ENCODE data around the gene IRX2.

The IRX2 gene

GRCh38 chr5:2750758-2751464 is 566 bp downstream of the IRX2 start:
- TF ChIP-seq, protein P1, sequence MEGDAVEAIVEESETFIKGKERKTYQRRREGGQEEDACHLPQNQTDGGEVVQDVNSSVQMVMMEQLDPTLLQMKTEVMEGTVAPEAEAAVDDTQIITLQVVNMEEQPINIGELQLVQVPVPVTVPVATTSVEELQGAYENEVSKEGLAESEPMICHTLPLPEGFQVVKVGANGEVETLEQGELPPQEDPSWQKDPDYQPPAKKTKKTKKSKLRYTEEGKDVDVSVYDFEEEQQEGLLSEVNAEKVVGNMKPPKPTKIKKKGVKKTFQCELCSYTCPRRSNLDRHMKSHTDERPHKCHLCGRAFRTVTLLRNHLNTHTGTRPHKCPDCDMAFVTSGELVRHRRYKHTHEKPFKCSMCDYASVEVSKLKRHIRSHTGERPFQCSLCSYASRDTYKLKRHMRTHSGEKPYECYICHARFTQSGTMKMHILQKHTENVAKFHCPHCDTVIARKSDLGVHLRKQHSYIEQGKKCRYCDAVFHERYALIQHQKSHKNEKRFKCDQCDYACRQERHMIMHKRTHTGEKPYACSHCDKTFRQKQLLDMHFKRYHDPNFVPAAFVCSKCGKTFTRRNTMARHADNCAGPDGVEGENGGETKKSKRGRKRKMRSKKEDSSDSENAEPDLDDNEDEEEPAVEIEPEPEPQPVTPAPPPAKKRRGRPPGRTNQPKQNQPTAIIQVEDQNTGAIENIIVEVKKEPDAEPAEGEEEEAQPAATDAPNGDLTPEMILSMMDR (IDR thresholded peaks at IDR 0.05): no peak
- H3K27ac ChIP-seq: no peak overlapping the region
- H3K36me3 ChIP-seq: no peaks in the 10 kb centered on the region
- H3K4me3 ChIP-seq (ENCODE audit: low read depth in 1 of 2, low read length in 1 of 2): no peak overlapping the region
- H3K27me3 ChIP-seq: peaks cover 99% of the 10 kb centered on the region
- H3K4me1 ChIP-seq (ENCODE audit: control insufficient read depth in 1 of 2, insufficient read depth in 1 of 2, low read depth in 1 of 2, low read length in 1 of 2): no peaks in the 10 kb centered on the region
- H3K9me3 ChIP-seq: no peaks in the 10 kb centered on the region

GRCh38 chr5:2750026-2750757 is 1.3 kb downstream of the IRX2 start:
- no peaks in the 10 kb centered on the region for H3K4me1 ChIP-seq (ENCODE audit: control insufficient read depth in 1 of 2, insufficient read depth in 1 of 2, low read depth in 1 of 2, low read length in 1 of 2)
- no peaks in the 10 kb centered on the region for H3K36me3 ChIP-seq
- TF ChIP-seq, protein P1 (IDR thresholded peaks at IDR 0.05): no peak
- no peak overlapping the region for H3K27ac ChIP-seq
- H3K27me3 ChIP-seq: peaks cover 99% of the 10 kb centered on the region
- no peak overlapping the region for H3K4me3 ChIP-seq (ENCODE audit: low read depth in 1 of 2, low read length in 1 of 2)
- no peaks in the 10 kb centered on the region for H3K9me3 ChIP-seq

DNA sequence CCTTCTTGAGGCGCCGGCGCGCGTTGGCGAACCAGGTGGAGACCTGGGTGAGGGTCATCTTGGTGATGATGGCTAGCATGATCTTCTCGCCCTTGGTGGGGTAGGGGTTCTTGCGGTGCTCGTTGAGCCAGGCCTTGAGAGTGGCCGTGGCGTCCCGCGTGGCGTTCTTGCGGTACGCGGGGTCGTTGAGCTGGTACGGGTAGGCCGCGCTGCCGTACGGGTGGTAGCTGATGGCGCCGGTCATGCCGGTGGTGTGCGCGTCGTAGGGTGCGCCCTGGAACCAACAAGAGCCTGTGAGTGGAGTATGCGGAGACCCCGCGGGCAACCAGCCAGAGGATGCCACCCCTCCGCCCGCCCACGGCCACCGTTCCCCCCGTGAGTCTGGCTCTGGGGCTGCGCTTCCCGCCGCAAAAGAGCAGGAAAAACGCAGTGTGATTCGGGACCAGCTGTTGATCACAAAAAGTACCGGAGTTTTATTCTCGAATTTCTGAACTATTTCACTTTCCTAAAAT is 1.9 kb downstream of the IRX2 start:
- Histone ChIP-seq H3K4me3 (ENCODE audit: low read depth in 1 of 2, low read length in 1 of 2) (no peak overlapping the region), H3K4me1 (ENCODE audit: control insufficient read depth in 1 of 2, insufficient read depth in 1 of 2, low read depth in 1 of 2, low read length in 1 of 2) (no peaks in the 10 kb centered on the region)

GRCh38 chr5:2748861-2749513 is 2.5 kb downstream of the IRX2 start:
- H3K9me3 ChIP-seq: no peaks in the 10 kb centered on the region
- H3K27ac ChIP-seq: no peak overlapping the region
- TF ChIP-seq, protein P1 (IDR thresholded peaks at IDR 0.05): no peak
- no peaks in the 10 kb centered on the region for H3K36me3 ChIP-seq
- H3K27me3 ChIP-seq: peaks cover 99% of the 10 kb centered on the region
- H3K4me1 ChIP-seq (ENCODE audit: control insufficient read depth in 1 of 2, insufficient read depth in 1 of 2, low read depth in 1 of 2, low read length in 1 of 2): no peaks in the 10 kb centered on the region
- no peak overlapping the region for H3K4me3 ChIP-seq (ENCODE audit: low read depth in 1 of 2, low read length in 1 of 2)

More for the DNA sequence above, 1.9 kb downstream of the IRX2 start:
- Histone ChIP-seq H3K9me3 (no peaks in the 10 kb centered on the region), H3K36me3 (no peaks in the 10 kb centered on the region), H3K27ac (no peak overlapping the region), H3K27me3 (peaks cover 99% of the 10 kb centered on the region)
- TF ChIP-seq, protein P1 (IDR thresholded peaks at IDR 0.05): no peak

DNA sequence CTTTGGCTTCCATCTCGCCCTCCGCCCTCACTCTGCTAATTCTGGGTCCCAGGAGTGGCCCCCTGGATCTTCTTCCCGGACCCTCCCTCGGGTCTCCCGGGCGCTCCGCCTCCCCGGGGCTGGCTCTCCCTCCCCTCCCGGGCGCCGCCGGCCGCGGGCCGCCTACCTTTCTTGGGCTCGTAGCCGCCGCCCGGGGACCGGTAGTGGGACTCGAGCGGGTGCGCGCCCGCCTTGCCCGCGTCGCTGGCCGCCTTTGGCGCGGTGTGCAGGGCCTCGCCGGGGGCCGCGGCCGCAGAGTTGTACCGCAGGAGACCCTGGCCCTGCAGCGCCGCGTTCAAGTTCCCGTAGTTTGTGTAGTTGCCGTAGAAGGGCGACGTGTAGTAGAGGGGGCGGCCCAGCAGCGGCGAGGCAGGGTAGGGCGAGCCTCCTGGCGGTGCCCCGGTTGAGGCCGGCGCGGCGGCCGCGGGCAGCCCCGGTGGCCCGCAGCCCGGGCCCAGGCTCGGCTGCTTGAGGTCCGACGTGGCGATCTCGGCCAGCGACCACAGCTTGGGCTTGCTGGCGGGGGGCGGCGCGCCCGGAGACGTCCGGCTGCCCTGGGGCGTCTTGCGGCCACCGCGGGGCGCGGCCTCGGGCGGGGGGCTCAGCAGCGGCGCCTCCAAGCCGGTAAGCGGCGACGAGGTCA is 3.2 kb downstream of the IRX2 start:
- Histone ChIP-seq H3K4me3 (ENCODE audit: low read depth in 1 of 2, low read length in 1 of 2) (no peak overlapping the region), H3K9me3 (no peaks in the 10 kb centered on the region), H3K27me3 (peaks cover 99% of the 10 kb centered on the region), H3K36me3 (no peaks in the 10 kb centered on the region), H3K27ac (no peak overlapping the region), H3K4me1 (ENCODE audit: control insufficient read depth in 1 of 2, insufficient read depth in 1 of 2, low read depth in 1 of 2, low read length in 1 of 2) (no peaks in the 10 kb centered on the region)
- TF ChIP-seq, protein P1 (IDR thresholded peaks at IDR 0.05): no peak

Measured in neutrophil (primary cell).